GM23338 (cell line): ENCODE data around the gene FOXL1. TPM values are rescaled to one million over a fixed set of nuclear protein-coding genes. Genes with fewer than 3 reads are reported as not detected.

Source experiments
- ATAC-seq: fragments of 200-7000 bp; cut with Tn5 transposase; 3 replicates; pipeline ENCODE4 v1.9.1; 2020
- DNase-seq: peaks from one replicate; pipeline ENCODE4 v3.0.0-alpha.2; 2015; ENCODE audit warnings: low spot score
- H2AFZ ChIP-seq: fragments of 200-600 bp; sonication (generic); 2 replicates; pipeline ENCODE4 v1.8.0; 2016; ENCODE audit warnings: antibody characterized with exemption, mild to moderate bottlenecking, moderate library complexity
- H3F3A ChIP-seq: fragments of 200-600 bp; sonication (generic); replicated peaks from 2 replicates; pipeline ENCODE4 v1.8.0; 2017; ENCODE audit warnings: antibody characterized with exemption, mixed run types, low read depth
- H3K27ac ChIP-seq: fragments of 200-600 bp; sonication (generic); 2 replicates; pipeline ENCODE4 v1.6.1; 2016; ENCODE audit warnings: low read depth
- H3K27me3 ChIP-seq: fragments of 200-600 bp; sonication (generic); 2 replicates; pipeline ENCODE4 v1.8.0; 2016; ENCODE audit warnings: mild to moderate bottlenecking, mixed run types, moderate library complexity; ENCODE audit not compliant: insufficient read depth
- H3K36me3 ChIP-seq: fragments of 200-600 bp; sonication (generic); 2 replicates; pipeline ENCODE4 v1.8.0; 2016; ENCODE audit warnings: mild to moderate bottlenecking; ENCODE audit not compliant: insufficient read depth
- H3K4me1 ChIP-seq: fragments of 200-600 bp; sonication (generic); 2 replicates; pipeline ENCODE4 v1.8.0; 2016; ENCODE audit warnings: mild to moderate bottlenecking, moderate library complexity; ENCODE audit not compliant: insufficient read depth
- H3K4me2 ChIP-seq: fragments of 200-600 bp; sonication (generic); 2 replicates; pipeline ENCODE4 v1.7.1; 2017; ENCODE audit warnings: mixed run types
- H3K4me3 ChIP-seq: fragments of 200-600 bp; sonication (generic); 2 replicates; pipeline ENCODE4 v1.6.1; 2016; ENCODE audit warnings: mixed run types
- H3K79me2 ChIP-seq: fragments of 200-600 bp; sonication (generic); replicated peaks from 2 replicates; pipeline ENCODE4 v1.8.0; 2017; ENCODE audit warnings: mild to moderate bottlenecking; ENCODE audit not compliant: insufficient read depth
- H3K9me2 ChIP-seq: fragments of 200-600 bp; sonication (generic); 2 replicates; pipeline ENCODE4 v1.8.0; 2017; ENCODE audit not compliant: insufficient read depth
- H4K20me1 ChIP-seq: fragments of 200-600 bp; sonication (generic); replicated peaks from 2 replicates; pipeline ENCODE4 v1.8.0; 2017; ENCODE audit warnings: mild to moderate bottlenecking; ENCODE audit not compliant: insufficient read depth
- H3K27ac Mint-ChIP-seq: 2 replicates; pipeline ENCODE4 v1.8.0; 2020; ENCODE audit warnings: inconsistent platforms, mild to moderate bottlenecking, moderate library complexity, mixed read lengths
- H3K27me3 Mint-ChIP-seq: 3 replicates; pipeline ENCODE4 v1.8.0; 2022; ENCODE audit warnings: low read depth, mild to moderate bottlenecking, moderate library complexity, mixed read lengths, inconsistent platforms; ENCODE audit not compliant: insufficient read depth, poor library complexity
- H3K36me3 Mint-ChIP-seq: 3 replicates; pipeline ENCODE4 v1.8.0; 2021; ENCODE audit warnings: low read depth, mild to moderate bottlenecking, inconsistent platforms, moderate library complexity, mixed read lengths
- H3K4me1 Mint-ChIP-seq: 3 replicates; pipeline ENCODE4 v1.8.0; 2020; ENCODE audit warnings: mild to moderate bottlenecking, inconsistent platforms, mixed read lengths
- H3K4me3 Mint-ChIP-seq: 3 replicates; pipeline ENCODE4 v1.8.0; 2021; ENCODE audit warnings: moderate library complexity, mild to moderate bottlenecking, inconsistent platforms, mixed read lengths
- H3K9me3 Mint-ChIP-seq: 3 replicates; pipeline ENCODE4 v1.8.0; 2020; ENCODE audit warnings: moderate library complexity, mild to moderate bottlenecking, inconsistent platforms, mixed read lengths
- CREB1 ChIP-seq: fragments of 250-450 bp; sonication (Bioruptor Pico); IDR thresholded peaks from 2 replicates; pipeline ENCODE4 v1.5.0; 2020; ENCODE audit warnings: low read depth, mild to moderate bottlenecking, moderate library complexity
- EZH2 ChIP-seq: fragments of 200-600 bp; sonication (generic); IDR thresholded peaks from one replicate; pipeline ENCODE4 v1.8.0; 2017; ENCODE audit warnings: antibody characterized with exemption, mild to moderate bottlenecking, low read depth; ENCODE audit not compliant: unreplicated experiment
- EZH2phosphoT487 ChIP-seq: fragments of 200-600 bp; sonication (generic); IDR thresholded peaks from one replicate; pipeline ENCODE4 v1.8.1; 2018; ENCODE audit warnings: antibody characterized with exemption; ENCODE audit not compliant: unreplicated experiment
- JUNB ChIP-seq: IDR thresholded peaks from one replicate; pipeline ENCODE4 v1.6.1; 2016; ENCODE audit warnings: antibody characterized with exemption; ENCODE audit not compliant: unreplicated experiment
- NANOG ChIP-seq: IDR thresholded peaks from 2 replicates; pipeline ENCODE4 v1.6.1; 2016; ENCODE audit warnings: antibody characterized with exemption, borderline replicate concordance
- ZNF114 ChIP-seq: fragments of 250-450 bp; sonication (Bioruptor Pico); IDR thresholded peaks from 2 replicates; pipeline ENCODE4 v1.5.0; 2020; ENCODE audit warnings: mild to moderate bottlenecking, moderate library complexity
- polyA plus RNA-seq: library from polyadenylated mRNA; unstranded; fragments of >200 nt; fragmentation: Nextera tagmentation; extraction: Ambion mirVana; gene quantifications from 2 replicates; pipeline ENCODE4 v1.2.1, GENCODE V29; 2016
- total RNA-seq: library from RNA; depleted of rRNA; stranded (reverse); fragments of >200 nt; shearing (Covaris generic); gene quantifications from 2 replicates; pipeline ENCODE4 v1.2.3, GENCODE V29; 2014
- TF ChIP-seq, protein P1 (sequence below): IDR thresholded peaks from one replicate; pipeline ENCODE4 v1.6.1; 2018; ENCODE audit warnings: antibody characterized with exemption; ENCODE audit not compliant: unreplicated experiment
- TF ChIP-seq, protein P2 (sequence below): fragments of 250-450 bp; sonication (Bioruptor Pico); IDR thresholded peaks from 2 replicates; pipeline ENCODE4 v1.5.0; 2020; ENCODE audit warnings: mild to moderate bottlenecking, moderate library complexity
- TF ChIP-seq, protein P3 (sequence below): IDR thresholded peaks from 2 replicates; pipeline ENCODE4 v1.6.1; 2016; ENCODE audit warnings: antibody characterized with exemption

Gene FOXL1
- total and polyA plus RNA-seq, 2 experiments from 2014 or later, result 0.31 TPM; not detected in 1

DNA sequence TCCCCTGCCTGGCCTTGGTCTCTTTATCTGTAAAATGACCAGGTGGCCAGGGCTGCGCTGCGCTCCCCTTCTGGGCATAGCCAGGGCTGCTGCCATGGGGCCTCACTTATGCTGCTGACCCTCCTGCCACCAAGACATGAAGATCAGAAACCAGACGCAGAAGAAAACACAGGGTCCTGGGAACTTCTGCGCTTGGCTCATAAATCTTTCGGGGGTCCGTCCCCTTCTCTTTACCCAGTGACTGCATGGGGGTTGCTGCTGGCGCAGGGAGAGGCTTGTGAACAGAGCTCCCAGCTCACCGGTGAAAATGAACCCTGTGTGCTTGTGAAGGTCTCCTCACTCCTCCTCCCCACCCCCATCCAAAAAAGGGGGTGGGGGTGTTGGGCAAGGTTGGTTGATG, 5.7 kb upstream of the FOXL1 start:
- Mint-ChIP-seq H3K4me1 (peaks cover 65% of the 10 kb centered on the region), H3K9me3 (peaks cover 5% of the 10 kb centered on the region; the same call in 1 of the 3 replicates), H3K27ac (no peak overlapping the region), H3K36me3 (no peaks in the 10 kb centered on the region), H3K4me3 (peak overlapping the region; percentile 28; the same call in 2 of the 3 replicates), H3K27me3 (peaks cover 95% of the 10 kb centered on the region)
- Histone ChIP-seq H3F3A (no peaks in the 10 kb centered on the region; the same call in 1 of the 2 replicates), H3K79me2 (no peaks in the 10 kb centered on the region), H3K4me2 (peak overlapping the region; percentile 61), H3K27ac (no peak overlapping the region), H4K20me1 (peaks cover 25% of the 10 kb centered on the region), H3K27me3 (peaks cover 99% of the 10 kb centered on the region), H3K4me1 (peaks cover 76% of the 10 kb centered on the region), H3K36me3 (no peaks in the 10 kb centered on the region), H3K4me3 (peak overlapping the region; percentile 39; the same call in 1 of the 2 replicates), H2AFZ (no peak overlapping the region), H3K9me2 (no peaks in the 10 kb centered on the region)
- ATAC-seq (no peak), DNase-seq (no peak)
- TF ChIP-seq CREB1 (CRISPR knock-in tag) (no peak), JUNB (no peak), ZNF114 (CRISPR knock-in tag) (no peak)
- TF ChIP-seq, protein P1, sequence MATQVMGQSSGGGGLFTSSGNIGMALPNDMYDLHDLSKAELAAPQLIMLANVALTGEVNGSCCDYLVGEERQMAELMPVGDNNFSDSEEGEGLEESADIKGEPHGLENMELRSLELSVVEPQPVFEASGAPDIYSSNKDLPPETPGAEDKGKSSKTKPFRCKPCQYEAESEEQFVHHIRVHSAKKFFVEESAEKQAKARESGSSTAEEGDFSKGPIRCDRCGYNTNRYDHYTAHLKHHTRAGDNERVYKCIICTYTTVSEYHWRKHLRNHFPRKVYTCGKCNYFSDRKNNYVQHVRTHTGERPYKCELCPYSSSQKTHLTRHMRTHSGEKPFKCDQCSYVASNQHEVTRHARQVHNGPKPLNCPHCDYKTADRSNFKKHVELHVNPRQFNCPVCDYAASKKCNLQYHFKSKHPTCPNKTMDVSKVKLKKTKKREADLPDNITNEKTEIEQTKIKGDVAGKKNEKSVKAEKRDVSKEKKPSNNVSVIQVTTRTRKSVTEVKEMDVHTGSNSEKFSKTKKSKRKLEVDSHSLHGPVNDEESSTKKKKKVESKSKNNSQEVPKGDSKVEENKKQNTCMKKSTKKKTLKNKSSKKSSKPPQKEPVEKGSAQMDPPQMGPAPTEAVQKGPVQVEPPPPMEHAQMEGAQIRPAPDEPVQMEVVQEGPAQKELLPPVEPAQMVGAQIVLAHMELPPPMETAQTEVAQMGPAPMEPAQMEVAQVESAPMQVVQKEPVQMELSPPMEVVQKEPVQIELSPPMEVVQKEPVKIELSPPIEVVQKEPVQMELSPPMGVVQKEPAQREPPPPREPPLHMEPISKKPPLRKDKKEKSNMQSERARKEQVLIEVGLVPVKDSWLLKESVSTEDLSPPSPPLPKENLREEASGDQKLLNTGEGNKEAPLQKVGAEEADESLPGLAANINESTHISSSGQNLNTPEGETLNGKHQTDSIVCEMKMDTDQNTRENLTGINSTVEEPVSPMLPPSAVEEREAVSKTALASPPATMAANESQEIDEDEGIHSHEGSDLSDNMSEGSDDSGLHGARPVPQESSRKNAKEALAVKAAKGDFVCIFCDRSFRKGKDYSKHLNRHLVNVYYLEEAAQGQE, result no peak

DNA sequence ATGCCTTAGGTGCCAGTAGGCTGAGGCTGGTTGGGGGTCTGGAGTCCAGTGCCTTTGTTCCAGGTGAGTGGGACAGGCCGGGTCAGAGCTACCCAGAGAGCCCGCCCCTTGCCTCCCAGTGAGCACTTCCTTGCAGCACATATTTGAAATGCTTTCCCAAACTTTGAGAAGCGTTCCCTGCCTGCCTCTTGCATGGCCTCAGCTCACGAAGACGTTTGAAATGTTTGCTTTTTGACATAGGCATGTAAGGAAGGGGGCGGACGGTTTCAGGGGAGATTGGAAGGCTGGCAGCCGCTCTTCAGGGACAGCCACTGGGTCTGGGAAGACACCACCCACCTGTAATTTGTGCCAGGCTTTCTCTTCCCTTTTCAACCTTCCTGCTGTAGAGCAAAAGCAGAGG, 5.1 kb upstream of the FOXL1 start:
- H3K9me3 Mint-ChIP-seq, result peaks cover 5% of the 10 kb centered on the region; the same call in 1 of the 3 replicates
- peaks cover 98% of the 10 kb centered on the region for H3K27me3 Mint-ChIP-seq
- Histone ChIP-seq H4K20me1 (peaks cover 25% of the 10 kb centered on the region), H3F3A (peaks cover 4% of the 10 kb centered on the region), H3K36me3 (no peaks in the 10 kb centered on the region), H2AFZ (no peak overlapping the region), H3K79me2 (no peaks in the 10 kb centered on the region), H3K4me3 (peak overlapping the region; percentile 39; the same call in 1 of the 2 replicates), H3K27ac (no peak overlapping the region), H3K4me2 (peak overlapping the region; percentile 61), H3K27me3 (peaks cover 99% of the 10 kb centered on the region), H3K9me2 (no peaks in the 10 kb centered on the region), H3K4me1 (peaks cover 82% of the 10 kb centered on the region)
- H3K27ac Mint-ChIP-seq, result no peak overlapping the region
- peaks cover 70% of the 10 kb centered on the region for H3K4me1 Mint-ChIP-seq
- TF ChIP-seq EZH2phosphoT487 (no peak), NANOG (no peak), EZH2 (peak; percentile 68)
- TF ChIP-seq, protein P2, sequence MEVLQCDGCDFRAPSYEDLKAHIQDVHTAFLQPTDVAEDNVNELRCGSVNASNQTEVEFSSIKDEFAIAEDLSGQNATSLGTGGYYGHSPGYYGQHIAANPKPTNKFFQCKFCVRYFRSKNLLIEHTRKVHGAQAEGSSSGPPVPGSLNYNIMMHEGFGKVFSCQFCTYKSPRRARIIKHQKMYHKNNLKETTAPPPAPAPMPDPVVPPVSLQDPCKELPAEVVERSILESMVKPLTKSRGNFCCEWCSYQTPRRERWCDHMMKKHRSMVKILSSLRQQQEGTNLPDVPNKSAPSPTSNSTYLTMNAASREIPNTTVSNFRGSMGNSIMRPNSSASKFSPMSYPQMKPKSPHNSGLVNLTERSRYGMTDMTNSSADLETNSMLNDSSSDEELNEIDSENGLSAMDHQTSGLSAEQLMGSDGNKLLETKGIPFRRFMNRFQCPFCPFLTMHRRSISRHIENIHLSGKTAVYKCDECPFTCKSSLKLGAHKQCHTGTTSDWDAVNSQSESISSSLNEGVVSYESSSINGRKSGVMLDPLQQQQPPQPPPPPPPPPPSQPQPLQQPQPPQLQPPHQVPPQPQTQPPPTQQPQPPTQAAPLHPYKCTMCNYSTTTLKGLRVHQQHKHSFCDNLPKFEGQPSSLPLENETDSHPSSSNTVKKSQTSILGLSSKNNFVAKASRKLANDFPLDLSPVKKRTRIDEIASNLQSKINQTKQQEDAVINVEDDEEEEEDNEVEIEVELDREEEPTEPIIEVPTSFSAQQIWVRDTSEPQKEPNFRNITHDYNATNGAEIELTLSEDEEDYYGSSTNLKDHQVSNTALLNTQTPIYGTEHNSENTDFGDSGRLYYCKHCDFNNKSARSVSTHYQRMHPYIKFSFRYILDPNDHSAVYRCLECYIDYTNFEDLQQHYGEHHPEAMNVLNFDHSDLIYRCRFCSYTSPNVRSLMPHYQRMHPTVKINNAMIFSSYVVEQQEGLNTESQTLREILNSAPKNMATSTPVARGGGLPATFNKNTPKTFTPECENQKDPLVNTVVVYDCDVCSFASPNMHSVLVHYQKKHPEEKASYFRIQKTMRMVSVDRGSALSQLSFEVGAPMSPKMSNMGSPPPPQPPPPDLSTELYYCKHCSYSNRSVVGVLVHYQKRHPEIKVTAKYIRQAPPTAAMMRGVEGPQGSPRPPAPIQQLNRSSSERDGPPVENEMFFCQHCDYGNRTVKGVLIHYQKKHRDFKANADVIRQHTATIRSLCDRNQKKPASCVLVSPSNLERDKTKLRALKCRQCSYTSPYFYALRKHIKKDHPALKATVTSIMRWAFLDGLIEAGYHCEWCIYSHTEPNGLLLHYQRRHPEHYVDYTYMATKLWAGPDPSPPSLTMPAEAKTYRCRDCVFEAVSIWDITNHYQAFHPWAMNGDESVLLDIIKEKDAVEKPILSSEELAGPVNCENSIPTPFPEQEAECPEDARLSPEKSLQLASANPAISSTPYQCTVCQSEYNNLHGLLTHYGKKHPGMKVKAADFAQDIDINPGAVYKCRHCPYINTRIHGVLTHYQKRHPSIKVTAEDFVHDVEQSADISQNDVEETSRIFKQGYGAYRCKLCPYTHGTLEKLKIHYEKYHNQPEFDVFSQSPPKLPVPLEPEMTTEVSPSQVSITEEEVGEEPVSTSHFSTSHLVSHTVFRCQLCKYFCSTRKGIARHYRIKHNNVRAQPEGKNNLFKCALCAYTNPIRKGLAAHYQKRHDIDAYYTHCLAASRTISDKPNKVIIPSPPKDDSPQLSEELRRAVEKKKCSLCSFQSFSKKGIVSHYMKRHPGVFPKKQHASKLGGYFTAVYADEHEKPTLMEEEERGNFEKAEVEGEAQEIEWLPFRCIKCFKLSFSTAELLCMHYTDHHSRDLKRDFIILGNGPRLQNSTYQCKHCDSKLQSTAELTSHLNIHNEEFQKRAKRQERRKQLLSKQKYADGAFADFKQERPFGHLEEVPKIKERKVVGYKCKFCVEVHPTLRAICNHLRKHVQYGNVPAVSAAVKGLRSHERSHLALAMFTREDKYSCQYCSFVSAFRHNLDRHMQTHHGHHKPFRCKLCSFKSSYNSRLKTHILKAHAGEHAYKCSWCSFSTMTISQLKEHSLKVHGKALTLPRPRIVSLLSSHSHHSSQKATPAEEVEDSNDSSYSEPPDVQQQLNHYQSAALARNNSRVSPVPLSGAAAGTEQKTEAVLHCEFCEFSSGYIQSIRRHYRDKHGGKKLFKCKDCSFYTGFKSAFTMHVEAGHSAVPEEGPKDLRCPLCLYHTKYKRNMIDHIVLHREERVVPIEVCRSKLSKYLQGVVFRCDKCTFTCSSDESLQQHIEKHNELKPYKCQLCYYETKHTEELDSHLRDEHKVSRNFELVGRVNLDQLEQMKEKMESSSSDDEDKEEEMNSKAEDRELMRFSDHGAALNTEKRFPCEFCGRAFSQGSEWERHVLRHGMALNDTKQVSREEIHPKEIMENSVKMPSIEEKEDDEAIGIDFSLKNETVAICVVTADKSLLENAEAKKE (CRISPR knock-in tag), result no peak
- TF ChIP-seq, protein P3, sequence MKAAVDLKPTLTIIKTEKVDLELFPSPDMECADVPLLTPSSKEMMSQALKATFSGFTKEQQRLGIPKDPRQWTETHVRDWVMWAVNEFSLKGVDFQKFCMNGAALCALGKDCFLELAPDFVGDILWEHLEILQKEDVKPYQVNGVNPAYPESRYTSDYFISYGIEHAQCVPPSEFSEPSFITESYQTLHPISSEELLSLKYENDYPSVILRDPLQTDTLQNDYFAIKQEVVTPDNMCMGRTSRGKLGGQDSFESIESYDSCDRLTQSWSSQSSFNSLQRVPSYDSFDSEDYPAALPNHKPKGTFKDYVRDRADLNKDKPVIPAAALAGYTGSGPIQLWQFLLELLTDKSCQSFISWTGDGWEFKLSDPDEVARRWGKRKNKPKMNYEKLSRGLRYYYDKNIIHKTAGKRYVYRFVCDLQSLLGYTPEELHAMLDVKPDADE, result no peak
- peak overlapping the region; percentile 28; the same call in 2 of the 3 replicates for H3K4me3 Mint-ChIP-seq
- DNase-seq (peak; percentile 86), ATAC-seq (peak; percentile 2; the same call in 1 of the 3 replicates)
- H3K36me3 Mint-ChIP-seq, result no peaks in the 10 kb centered on the region; the same call in 2 of the 3 replicates
